ENCODE results near the gene HYCC1.

The HYCC1 gene

GRCh38 chr7:23016345-23017253, 2.7 kb upstream of the HYCC1 start:
- DNase-seq, result no peak

GRCh38 chr7:23014681-23015080, 751 bp upstream of the HYCC1 start:
- no peak for DNase-seq

GRCh38 chr7:23012908-23013714, 819 bp downstream of the HYCC1 start:
- DNase-seq, result peak; percentile 60

- no peak for DNase-seq
These were observed 1.7 kb downstream of the HYCC1 start for GRCh38 chr7:23012186-23012585.

GRCh38 chr7:23011222-23011924, 2.6 kb downstream of the HYCC1 start:
- no peak for DNase-seq

DNA sequence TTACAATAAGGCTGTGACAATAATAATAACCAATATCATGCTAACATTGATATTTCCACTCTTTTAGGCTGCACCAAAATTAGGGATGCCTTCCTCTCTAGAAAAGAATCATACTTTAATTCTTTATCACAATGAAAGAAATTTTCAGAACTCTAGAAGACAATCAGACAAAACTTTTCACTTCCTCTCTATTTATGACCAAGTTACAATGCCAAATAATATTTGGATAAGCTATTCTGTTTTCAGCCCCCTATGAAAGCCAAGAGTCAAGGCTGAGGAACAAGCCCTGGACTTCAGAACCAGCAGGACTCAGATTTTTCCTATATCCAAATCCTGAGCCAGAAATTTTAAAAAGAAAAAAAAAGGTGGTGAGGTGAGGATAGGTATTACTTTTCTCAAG, 4.6 kb downstream of the HYCC1 start:
- DNase-seq, result no peak

DNA sequence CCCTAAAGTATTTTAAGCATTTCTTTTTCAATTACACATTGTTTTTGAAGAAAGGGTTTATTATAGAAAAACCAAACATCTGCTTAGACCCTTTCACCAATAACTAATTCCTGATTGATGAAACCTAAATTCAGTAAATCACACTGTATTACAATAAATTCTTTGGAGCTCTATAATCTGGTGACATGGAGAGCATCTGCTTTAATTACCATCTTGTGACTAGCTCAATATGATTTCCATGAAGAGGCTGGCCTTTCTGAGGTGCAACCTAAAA, 9.7 kb downstream of the HYCC1 start:
- DNase-seq, result no peak

DNA sequence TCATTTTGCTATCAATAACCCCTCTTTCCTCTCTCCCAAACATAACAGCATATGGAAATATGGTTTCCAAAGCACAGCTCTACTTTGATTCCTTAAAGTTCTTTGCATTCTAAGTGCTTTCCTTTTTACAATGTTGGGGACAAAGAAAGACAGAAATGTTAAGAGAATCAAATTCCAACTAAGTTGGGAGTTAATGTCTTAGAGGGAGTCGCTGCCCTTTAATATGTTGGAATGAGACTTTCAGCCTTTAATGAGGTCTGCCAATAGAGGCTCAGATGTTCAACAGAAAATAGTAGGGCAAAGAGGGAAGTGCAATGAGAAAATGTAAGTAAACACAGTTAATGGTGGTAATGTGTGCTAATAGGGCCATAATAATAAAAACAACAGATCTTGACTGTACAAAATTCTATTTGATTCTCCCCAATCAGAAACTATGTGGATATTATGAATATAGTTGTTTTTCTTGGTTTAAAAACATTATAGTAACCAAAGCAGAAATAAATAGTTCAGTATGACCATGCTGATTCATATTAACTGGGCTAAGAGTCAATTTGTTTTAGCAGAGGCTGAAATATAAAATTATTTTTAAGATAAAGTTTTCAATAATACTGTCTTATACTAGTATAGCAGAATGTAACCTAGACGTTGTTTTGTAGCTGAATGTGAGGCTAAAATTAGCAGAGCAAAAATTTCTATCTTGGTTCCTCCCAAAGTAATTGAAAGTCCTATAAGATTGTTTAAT, 10.3 kb downstream of the HYCC1 start:
- DNase-seq, result no peak

DNA sequence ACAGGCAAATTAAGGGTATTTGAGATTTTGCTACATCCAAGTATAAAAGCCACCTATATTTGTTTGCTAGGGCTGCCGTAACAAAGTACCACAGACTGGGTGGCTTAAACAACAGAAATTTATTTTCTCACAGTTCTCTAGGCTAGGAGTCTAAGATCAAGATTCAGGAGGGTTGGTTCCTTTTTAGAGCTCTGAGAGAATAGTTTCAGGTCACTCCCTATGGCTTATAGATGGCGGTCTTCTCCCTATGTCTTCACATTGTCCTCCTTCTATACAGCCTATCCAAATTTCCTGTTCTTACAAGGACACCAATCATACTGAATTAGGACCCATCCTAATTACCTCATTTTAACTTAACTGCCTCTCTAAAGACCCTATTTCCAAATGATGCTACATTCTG, 11.2 kb downstream of the HYCC1 start:
- DNase-seq, result no peak

- DNase-seq, result no peak
These were observed 12.3 kb downstream of the HYCC1 start for GRCh38 chr7:23001610-23002009.

DNA sequence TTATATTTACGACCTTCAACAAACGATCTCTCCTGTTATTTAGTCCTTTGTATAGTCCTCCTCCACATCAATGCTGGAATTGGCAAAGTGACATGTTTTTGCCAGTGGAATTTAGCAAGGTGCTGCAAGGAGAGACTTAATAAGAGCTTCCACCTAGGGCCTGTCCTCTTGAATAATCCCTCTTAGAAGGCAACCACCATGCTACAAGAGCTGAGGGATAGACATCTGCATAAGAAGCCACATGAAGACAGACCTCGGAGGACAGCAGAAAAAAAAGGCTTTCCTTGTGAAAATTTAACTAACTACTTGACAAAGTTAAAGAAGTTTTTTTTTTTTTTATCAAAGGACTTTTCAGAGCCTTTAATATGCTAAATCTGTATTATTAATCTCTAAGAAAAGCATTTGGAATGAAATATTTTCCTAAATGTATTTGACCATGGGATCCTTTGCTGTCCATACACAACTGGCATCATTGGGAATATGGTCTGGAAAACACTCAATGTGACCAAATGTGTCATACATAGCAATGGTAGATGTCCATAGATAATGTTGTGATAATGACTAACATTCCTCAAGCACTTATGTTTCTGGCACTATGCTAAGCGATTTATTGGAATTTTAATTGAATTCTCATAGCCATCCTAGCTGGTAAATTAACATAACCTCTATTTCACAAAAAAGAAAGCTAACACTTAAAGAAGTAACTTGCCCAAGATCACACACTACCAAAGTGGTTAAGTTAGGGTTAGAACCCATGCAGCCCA, 13.2 kb downstream of the HYCC1 start:
- no peak for DNase-seq

DNA sequence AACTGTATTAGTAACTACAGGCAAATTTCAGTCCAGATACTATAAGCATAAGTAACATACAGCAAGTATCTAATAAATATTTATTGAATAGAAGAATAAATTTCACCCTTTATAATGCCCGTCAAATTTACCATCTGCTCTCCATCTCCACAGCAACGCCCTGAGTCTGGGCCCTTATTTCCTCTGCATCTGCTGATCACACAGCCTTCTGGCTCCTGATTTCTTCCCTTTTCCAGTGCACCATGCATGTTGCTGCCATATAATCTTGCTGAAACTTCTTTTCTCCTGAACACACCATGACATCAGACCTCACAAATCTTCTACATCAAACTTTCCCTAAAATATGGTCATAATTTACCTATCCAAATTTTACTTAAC, 15.4 kb downstream of the HYCC1 start:
- no peak for DNase-seq

DNA sequence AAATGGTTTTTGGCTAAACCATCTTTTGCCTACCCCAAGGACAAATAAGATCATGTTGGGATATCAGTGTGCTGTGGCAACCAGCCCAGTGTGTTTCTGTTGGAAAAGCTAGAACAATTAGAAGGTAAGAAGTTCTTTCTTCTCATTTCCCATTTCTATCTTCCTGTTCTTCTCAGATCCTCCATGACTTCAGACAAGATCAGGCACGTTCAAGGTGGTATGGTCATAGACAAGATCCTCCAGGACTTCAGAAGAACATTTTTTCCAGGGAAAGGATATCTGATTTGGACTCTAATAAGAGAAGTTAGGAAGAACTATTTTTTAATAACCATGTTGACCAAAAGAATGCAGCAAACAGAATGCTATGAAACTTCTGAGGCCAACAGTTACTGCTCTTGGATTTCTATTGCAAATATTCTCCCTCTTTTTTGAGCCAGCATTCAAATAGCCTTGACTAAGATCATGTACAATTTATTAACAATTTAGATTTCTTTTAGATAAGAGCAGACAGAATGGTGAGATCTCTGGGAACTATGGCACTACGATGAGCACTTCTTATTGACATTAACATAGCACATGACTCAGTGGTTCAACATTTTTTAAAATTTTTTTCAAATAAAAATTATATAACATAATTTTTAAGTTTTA, 15.9 kb downstream of the HYCC1 start:
- no peak for DNase-seq

DNA sequence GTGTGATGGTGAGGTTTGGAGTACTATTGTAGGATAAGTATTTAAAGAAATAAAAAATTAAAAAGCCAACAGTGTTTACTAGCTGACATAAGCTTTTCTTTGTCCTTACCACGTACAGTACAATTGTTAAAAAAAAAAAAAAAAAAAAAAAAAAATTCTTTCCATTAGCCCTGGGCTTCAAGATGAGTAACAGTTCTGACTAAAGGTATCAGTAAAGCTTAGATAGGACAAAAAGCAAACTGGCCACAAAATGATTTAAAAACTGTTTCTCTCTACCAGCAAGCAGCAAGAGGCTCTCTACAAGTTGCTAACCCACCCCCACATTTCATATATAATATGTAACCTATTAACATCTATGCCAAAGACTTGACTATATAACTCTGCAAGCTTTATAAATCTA, 17.5 kb downstream of the HYCC1 start:
- DNase-seq, result peak; percentile 11

DNA sequence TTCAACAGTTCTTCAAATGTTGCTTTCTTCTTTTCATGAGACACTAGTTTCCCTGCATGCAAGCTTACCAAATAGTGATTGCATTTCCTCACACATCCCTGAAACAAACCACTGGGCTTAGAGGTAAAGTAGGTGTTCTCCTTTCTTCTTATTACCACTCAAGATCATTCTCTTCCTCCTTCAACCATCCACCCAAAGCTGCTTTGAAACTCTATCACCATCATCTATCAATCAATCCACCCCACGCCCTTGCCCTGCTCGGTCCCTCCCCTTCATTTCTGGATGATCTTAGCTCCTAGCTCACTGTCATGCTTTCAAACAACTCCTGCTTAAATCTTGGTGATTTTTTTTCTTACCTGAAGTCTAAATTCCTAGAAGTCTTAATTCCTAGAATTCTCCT, 18.9 kb downstream of the HYCC1 start:
- DNase-seq, result no peak

DNA sequence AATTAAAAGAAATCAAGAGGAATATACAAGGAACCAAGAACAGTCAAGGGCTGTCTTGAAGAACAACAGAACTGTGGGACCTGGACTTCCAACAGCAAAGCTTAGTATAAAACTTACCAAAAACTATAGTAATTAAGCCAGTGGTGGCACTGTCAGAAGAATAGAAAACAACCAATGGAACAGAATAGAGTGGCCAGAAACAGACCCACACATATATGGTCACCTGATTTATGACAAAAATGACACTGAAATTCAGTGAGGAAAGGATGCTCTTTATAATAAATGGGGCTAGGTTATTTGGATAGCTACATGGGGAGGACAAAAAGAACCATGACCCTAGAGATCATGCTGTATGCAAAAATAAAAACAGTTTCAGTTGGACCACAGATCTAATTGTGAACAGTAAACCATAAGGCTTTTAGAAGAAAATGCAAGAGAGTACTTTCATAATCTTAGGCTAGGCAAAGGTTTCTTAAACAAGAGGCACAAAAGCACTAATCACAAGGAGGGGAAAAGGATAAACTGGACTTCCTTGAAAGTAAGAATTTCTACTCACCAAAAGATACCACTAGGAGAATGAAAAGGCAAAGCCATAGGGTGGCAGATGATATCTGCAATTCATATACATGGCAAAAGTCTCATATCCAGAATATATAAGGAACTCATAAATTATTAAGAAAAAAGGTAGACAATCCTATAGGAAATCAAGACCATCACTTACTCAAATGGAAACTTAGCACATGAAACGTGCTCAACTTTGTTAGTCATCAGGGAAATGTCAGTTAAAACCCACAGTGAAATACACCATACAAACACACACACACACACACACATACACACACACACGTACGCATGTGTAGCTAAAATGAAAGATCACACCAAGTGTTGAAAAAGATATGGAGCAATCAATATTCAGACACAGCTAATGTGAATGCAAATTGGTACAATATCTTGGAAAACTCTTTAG, 20.8 kb downstream of the HYCC1 start:
- DNase-seq, result no peak

DNA sequence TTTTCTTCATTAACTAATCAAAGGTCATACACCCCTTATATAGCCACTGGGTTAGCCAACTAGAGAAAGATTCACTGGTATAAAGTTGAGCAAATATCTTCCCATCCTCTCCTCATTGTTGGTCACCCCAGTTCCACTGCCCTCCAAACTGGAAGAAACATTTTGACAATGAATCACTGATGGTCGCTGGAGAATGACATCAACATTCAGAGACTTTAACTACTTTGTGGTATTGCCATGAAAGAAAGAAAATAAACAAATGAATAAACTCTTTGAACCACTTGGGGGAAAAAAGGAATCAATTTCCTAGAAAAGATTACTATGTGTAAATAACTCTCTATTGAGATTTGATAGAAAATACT, 23.4 kb downstream of the HYCC1 start:
- no peak for DNase-seq

DNA sequence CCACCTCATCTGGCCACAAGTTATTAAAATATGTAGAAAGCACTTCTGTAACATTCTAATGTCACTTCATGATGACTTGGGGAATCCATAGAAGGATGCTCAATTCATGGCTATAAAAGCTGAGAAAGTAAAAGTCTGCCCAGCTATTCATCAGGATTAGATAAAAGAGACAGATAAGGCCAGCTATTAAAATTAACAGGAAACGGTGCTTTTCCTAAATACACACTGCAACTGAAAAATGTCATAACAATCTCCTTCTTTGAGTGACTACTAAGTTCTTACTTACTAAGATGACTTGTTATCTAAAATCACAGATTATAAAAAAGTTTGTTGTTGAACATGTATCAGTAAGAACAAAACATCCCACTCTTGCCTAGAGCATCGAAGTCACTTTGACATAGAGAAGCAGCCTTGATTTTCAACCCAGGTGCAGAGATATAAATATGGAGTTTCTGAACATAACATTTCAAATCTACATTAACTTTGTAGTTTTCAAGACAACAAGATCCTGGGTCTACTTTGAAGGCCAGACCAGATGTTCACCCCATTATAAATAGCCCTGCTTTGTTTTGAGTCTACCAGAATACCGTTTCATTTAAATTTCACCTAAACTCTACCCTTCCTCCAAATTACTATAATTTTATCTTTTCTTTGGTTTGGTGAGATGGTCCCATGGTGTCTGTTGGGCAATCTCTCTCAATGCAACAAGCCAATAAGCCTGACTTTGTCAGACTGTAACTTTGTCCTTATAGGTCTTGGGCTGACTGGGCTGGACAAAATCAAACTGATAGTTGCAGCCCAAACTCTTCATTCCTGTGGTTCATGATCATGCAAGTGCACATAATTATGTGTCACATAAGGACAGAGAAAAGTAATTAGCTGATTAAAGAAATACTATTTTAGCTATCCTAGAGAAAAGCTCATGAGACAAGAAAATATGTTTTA, 24.0 kb downstream of the HYCC1 start:
- no peak for DNase-seq

- DNase-seq, result no peak
These were observed 28.5 kb downstream of the HYCC1 start for GRCh38 chr7:22985436-22985835.
